C4-2B (cell line): ENCODE results near the gene STRAP.
A peak's percentile ranks its signal among the peaks of the same experiment; 100 is the strongest.

ENCODE experiments used
- ZFX ChIP-seq: fragments of 450-650 bp; IDR thresholded peaks from 2 replicates; pipeline ENCODE4 v1.6.1; 2017
- TF ChIP-seq, protein P1 (sequence below): fragments of 450-650 bp; conservative IDR thresholded peaks from 2 replicates; pipeline ENCODE4 v1.5.1; 2017; ENCODE audit warnings: mild to moderate bottlenecking

DNA sequence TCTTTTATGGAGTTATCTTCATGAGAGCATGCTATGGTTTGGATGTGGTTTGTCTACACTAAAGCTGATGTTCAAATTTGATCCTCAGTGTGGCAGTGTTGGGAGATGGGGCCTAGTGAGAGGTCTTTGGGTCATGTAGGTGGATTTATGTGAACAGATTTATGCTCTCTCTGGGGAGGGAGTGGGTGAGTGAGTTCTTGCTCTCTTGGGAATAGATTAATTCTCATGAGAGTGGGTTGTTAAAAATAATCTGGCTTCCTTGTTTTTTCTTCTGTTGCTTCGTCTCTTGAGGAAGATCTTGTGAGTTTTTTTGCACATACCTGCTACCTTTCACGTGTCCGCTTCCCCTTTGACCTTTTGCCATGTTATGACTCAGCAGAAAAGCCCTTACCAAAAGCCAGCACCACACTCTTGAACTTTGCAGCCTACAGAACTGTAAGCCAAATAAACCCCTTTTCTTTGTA lies 49.4 kb downstream of the STRAP start:
- TF ChIP-seq, protein P1, sequence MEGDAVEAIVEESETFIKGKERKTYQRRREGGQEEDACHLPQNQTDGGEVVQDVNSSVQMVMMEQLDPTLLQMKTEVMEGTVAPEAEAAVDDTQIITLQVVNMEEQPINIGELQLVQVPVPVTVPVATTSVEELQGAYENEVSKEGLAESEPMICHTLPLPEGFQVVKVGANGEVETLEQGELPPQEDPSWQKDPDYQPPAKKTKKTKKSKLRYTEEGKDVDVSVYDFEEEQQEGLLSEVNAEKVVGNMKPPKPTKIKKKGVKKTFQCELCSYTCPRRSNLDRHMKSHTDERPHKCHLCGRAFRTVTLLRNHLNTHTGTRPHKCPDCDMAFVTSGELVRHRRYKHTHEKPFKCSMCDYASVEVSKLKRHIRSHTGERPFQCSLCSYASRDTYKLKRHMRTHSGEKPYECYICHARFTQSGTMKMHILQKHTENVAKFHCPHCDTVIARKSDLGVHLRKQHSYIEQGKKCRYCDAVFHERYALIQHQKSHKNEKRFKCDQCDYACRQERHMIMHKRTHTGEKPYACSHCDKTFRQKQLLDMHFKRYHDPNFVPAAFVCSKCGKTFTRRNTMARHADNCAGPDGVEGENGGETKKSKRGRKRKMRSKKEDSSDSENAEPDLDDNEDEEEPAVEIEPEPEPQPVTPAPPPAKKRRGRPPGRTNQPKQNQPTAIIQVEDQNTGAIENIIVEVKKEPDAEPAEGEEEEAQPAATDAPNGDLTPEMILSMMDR, result 0 out of 2 replicates have a peak, but pooled peaks have one; percentile 7
- no peak for TF ChIP-seq ZFX
